Osteocyte (in vitro differentiated cells): ENCODE measurements around the gene TATDN3. TPM values are rescaled to one million over a fixed set of nuclear protein-coding genes. Genes with fewer than 3 reads are reported as not detected.
A peak's percentile ranks its signal among the peaks of the same experiment; 100 is the strongest.

Source experiments
- DNase-seq: peaks from one replicate; pipeline ENCODE4 v3.0.0; 2021; ENCODE audit warnings: mixed read lengths; ENCODE audit not compliant: unreplicated experiment; ENCODE audit errors: extremely low spot score
- H3K27ac Mint-ChIP-seq: one replicate; pipeline ENCODE4 v1.8.0; 2021; ENCODE audit warnings: mild to moderate bottlenecking, mixed read lengths; ENCODE audit not compliant: unreplicated experiment
- H3K27me3 Mint-ChIP-seq: one replicate; pipeline ENCODE4 v1.8.0; 2021; ENCODE audit warnings: mixed read lengths; ENCODE audit not compliant: unreplicated experiment
- H3K36me3 Mint-ChIP-seq: one replicate; pipeline ENCODE4 v1.8.0; 2021; ENCODE audit warnings: mixed read lengths; ENCODE audit not compliant: unreplicated experiment
- H3K4me1 Mint-ChIP-seq: one replicate; pipeline ENCODE4 v1.8.0; 2021; ENCODE audit warnings: mixed read lengths; ENCODE audit not compliant: unreplicated experiment
- H3K4me3 Mint-ChIP-seq: one replicate; pipeline ENCODE4 v1.8.0; 2021; ENCODE audit warnings: mild to moderate bottlenecking, moderate library complexity, mixed read lengths; ENCODE audit not compliant: unreplicated experiment
- H3K9me3 Mint-ChIP-seq: one replicate; pipeline ENCODE4 v1.8.0; 2021; ENCODE audit warnings: mixed read lengths; ENCODE audit not compliant: unreplicated experiment
- CTCF ChIP-seq: fragments of 200-600 bp; sonication (generic); IDR thresholded peaks from 2 replicates; pipeline ENCODE4 v1.5.0; 2021; ENCODE audit warnings: antibody characterized with exemption, mild to moderate bottlenecking, moderate library complexity
- total RNA-seq: library from RNA; stranded (reverse); gene quantifications from 2 replicates; pipeline ENCODE4 v1.2.1, GENCODE V29; 2021

TATDN3 gene
- total RNA-seq, 1 donor from 2014 or later = 15.6 TPM

- peaks cover 5% of the 10 kb centered on the region for H3K4me1 Mint-ChIP-seq
- no peak overlapping the region for H3K27ac Mint-ChIP-seq
- no peaks in the 10 kb centered on the region for H3K27me3 Mint-ChIP-seq
- no peak overlapping the region for H3K4me3 Mint-ChIP-seq
- peaks cover 18% of the 10 kb centered on the region for H3K36me3 Mint-ChIP-seq
- no peak for TF ChIP-seq CTCF
- no peaks in the 10 kb centered on the region for H3K9me3 Mint-ChIP-seq
- no peak for DNase-seq
Measured at GRCh38 chr1:212783976-212784375, 7.7 kb upstream of the TATDN3 start.

DNA sequence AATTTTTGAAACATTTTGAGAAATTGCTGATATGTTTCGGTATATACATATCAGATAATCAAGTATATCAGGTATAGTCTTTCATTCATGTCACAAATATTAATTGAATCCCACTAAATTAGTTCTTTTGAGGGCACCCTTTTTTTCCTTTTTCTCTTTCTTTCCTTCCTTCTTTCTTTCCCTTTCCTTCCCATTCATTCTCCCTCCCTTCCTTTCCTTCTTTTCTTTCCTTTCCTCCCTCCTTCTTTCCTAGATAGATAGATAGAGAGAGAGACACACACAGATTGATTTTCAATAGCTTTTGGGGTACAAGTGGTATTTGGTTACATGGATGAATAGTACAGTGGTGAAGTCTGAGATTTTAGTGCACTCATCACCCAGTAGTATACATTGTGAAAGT is 5.8 kb upstream of the TATDN3 start:
- no peak overlapping the region for H3K4me3 Mint-ChIP-seq
- H3K4me1 Mint-ChIP-seq = peaks cover 14% of the 10 kb centered on the region
- TF ChIP-seq CTCF = no peak
- no peak overlapping the region for H3K27ac Mint-ChIP-seq
- H3K9me3 Mint-ChIP-seq = no peaks in the 10 kb centered on the region
- peaks cover 18% of the 10 kb centered on the region for H3K36me3 Mint-ChIP-seq
- no peaks in the 10 kb centered on the region for H3K27me3 Mint-ChIP-seq
- no peak for DNase-seq

DNA sequence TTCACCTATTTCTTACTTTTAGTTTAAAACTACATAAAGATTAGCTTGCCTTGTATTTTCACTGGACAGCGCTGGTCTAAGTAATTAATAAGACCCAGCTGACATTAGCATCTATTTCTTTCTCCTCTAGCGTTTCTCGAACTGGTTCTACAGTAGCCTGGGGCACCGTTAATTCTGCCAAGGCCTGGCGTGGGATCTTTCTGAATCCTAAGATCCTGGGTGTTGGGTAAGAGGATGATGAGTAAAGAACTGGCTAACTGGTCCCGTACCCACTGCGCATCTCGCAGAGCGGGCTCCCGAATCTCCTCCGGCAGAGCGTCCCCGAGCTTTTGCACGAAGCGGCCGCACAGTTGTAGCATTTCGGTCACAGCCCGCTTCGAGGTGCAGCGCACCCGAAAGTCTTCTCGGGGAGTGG is 426 bp upstream of the TATDN3 start:
- Mint-ChIP-seq H3K9me3 (no peaks in the 10 kb centered on the region), H3K27me3 (no peaks in the 10 kb centered on the region), H3K36me3 (no peaks in the 10 kb centered on the region), H3K27ac (peak overlapping the region; percentile 98), H3K4me3 (peak overlapping the region; percentile 95), H3K4me1 (peaks cover 20% of the 10 kb centered on the region)
- DNase-seq = no peak
- TF ChIP-seq CTCF = no peak

- Mint-ChIP-seq H3K36me3 (peaks cover 4% of the 10 kb centered on the region), H3K4me3 (peak overlapping the region; percentile 95), H3K27me3 (no peaks in the 10 kb centered on the region), H3K9me3 (no peaks in the 10 kb centered on the region), H3K27ac (peak overlapping the region; percentile 98), H3K4me1 (peaks cover 20% of the 10 kb centered on the region)
- no peak for TF ChIP-seq CTCF
- DNase-seq = no peak
Measured at GRCh38 chr1:212792396-212792908, 758 bp downstream of the TATDN3 start.

- no peak for DNase-seq
Measured at GRCh38 chr1:212794561-212795014, 2.9 kb downstream of the TATDN3 start.

More at GRCh38 chr1:212794561-212795014, 2.9 kb downstream of the TATDN3 start:
- Mint-ChIP-seq H3K9me3 (no peaks in the 10 kb centered on the region), H3K27me3 (no peaks in the 10 kb centered on the region), H3K27ac (no peak overlapping the region), H3K4me1 (peaks cover 17% of the 10 kb centered on the region), H3K36me3 (peaks cover 13% of the 10 kb centered on the region), H3K4me3 (no peak overlapping the region)
- no peak for TF ChIP-seq CTCF
